Lower lobe of right lung (tissue), 2 donors: Measurements from ENCODE around the gene ZNF282. TPM values are rescaled to one million over a fixed set of nuclear protein-coding genes. Genes with fewer than 3 reads are reported as not detected.
A peak's percentile ranks its signal among the peaks of the same experiment; 100 is the strongest.

ENCODE experiments used
- ATAC-seq, 2 donors: fragments of 200-7000 bp; cut with Tn5 transposase; one replicate each; pipeline ENCODE4 v1.9.1; 2020 to 2022; ENCODE audit warnings: mild to moderate bottlenecking in 2 of 2, moderate library complexity in 2 of 2
- DNase-seq: peaks from one replicate; pipeline ENCODE4 v3.0.0-alpha.2; 2020
- H3K27ac ChIP-seq: fragments of 200-600 bp; one replicate; pipeline ENCODE4 v1.8.0; 2022
- H3K27me3 ChIP-seq: fragments of 200-600 bp; one replicate; pipeline ENCODE4 v1.8.0; 2022; ENCODE audit warnings: low read depth
- H3K36me3 ChIP-seq: fragments of 200-600 bp; one replicate; pipeline ENCODE4 v1.8.0; 2022; ENCODE audit warnings: mild to moderate bottlenecking
- H3K4me1 ChIP-seq: fragments of 200-600 bp; one replicate; pipeline ENCODE4 v1.8.0; 2022
- H3K4me3 ChIP-seq: fragments of 200-600 bp; one replicate; pipeline ENCODE4 v1.8.0; 2022; ENCODE audit warnings: mild to moderate bottlenecking
- H3K9me3 ChIP-seq: fragments of 200-600 bp; one replicate; pipeline ENCODE4 v1.8.0; 2022
- CTCF ChIP-seq: fragments of 200-600 bp; IDR thresholded peaks from one replicate; pipeline ENCODE4 v1.8.0; 2022; ENCODE audit warnings: antibody characterized with exemption, mild to moderate bottlenecking
- intact Hi-C: fragments of 100-400 bp; cut with DNase I; formaldehyde crosslinking; loops from one replicate; pipeline ENCODE4 v1.11.0; 2022
- total RNA-seq: library from RNA; stranded (reverse); fragmentation: NEBNext Ultra II Directional; extraction: Animal tissue kit (Norgen Biotek cat#: 25700); gene quantifications from one replicate; pipeline ENCODE4 v1.2.1, GENCODE V29; 2021
- donor health status: DM: no; HTN: yes; CAD: no; lungs with severe emphysema.

Gene ZNF282
- total RNA-seq, 1 donor from 2014 or later: 20.9 TPM

GRCh38 chr7:149255174-149255573 lies 59.8 kb downstream of the ZNF282 start:
- no peak overlapping the region for H3K4me3 ChIP-seq
- H3K4me1 ChIP-seq: no peaks in the 10 kb centered on the region
- no peaks in the 10 kb centered on the region for H3K9me3 ChIP-seq
- no peaks in the 10 kb centered on the region for H3K27me3 ChIP-seq
- intact Hi-C loops: no loop called here
- no peak for DNase-seq
- no peak for TF ChIP-seq CTCF
- H3K27ac ChIP-seq: no peak overlapping the region
- H3K36me3 ChIP-seq: peaks cover 62% of the 10 kb centered on the region
- ATAC-seq: no peak

GRCh38 chr7:149256568-149256967 lies 61.2 kb downstream of the ZNF282 start:
- no peaks in the 10 kb centered on the region for H3K9me3 ChIP-seq
- no peaks in the 10 kb centered on the region for H3K27me3 ChIP-seq
- ATAC-seq (no peak), DNase-seq (no peak)
- no peak for TF ChIP-seq CTCF
- H3K27ac ChIP-seq: no peak overlapping the region
- peaks cover 4% of the 10 kb centered on the region for H3K4me1 ChIP-seq
- H3K36me3 ChIP-seq: peaks cover 49% of the 10 kb centered on the region
- intact Hi-C loops: no loop called here
- no peak overlapping the region for H3K4me3 ChIP-seq

- Histone ChIP-seq H3K9me3 (no peaks in the 10 kb centered on the region), H3K4me1 (peaks cover 4% of the 10 kb centered on the region), H3K27me3 (no peaks in the 10 kb centered on the region), H3K36me3 (peaks cover 43% of the 10 kb centered on the region), H3K4me3 (no peak overlapping the region), H3K27ac (no peak overlapping the region)
- TF ChIP-seq CTCF: no peak
- DNase-seq (no peak), ATAC-seq (no peak)
- intact Hi-C loops: no loop called here
Observed at GRCh38 chr7:149257146-149257545, 61.8 kb downstream of the ZNF282 start.

- peak overlapping the region; percentile 63 for H3K4me3 ChIP-seq
- no peaks in the 10 kb centered on the region for H3K9me3 ChIP-seq
- intact Hi-C loops: no loop called here
- peak overlapping the region; percentile 93 for H3K27ac ChIP-seq
- peaks cover 19% of the 10 kb centered on the region for H3K4me1 ChIP-seq
- no peak for TF ChIP-seq CTCF
- H3K36me3 ChIP-seq: peaks cover 14% of the 10 kb centered on the region
- H3K27me3 ChIP-seq: no peaks in the 10 kb centered on the region
- peak; percentile 0 to 24 for ATAC-seq
- no peak for DNase-seq
Observed at GRCh38 chr7:149261316-149261828, 66.0 kb downstream of the ZNF282 start.

- H3K4me1 ChIP-seq: peaks cover 19% of the 10 kb centered on the region
- peak within 1 kb of the TSS; percentile 93 for H3K27ac ChIP-seq
- peak; percentile 91 for TF ChIP-seq CTCF
- peaks cover 19% of the 10 kb centered on the region for H3K36me3 ChIP-seq
- DNase-seq (peak; percentile 95), ATAC-seq (peak; percentile 98)
- H3K27me3 ChIP-seq: no peaks in the 10 kb centered on the region
- no peaks in the 10 kb centered on the region for H3K9me3 ChIP-seq
- intact Hi-C loops: no loop called here
- peak within 1 kb of the TSS; percentile 63 for H3K4me3 ChIP-seq
Observed at GRCh38 chr7:149261829-149262617, 66.7 kb downstream of the ZNF282 start, which contains the start of gene ZNF783. Gene ZNF783, plus strand, starts transcription at chr7:149262196. Its CDS starts 138 bp downstream, at chr7:149262334.
